GM12878 (cell line): ENCODE measurements around the gene MAP3K5. TPM values are rescaled to one million over a fixed set of nuclear protein-coding genes. Genes with fewer than 3 reads are reported as not detected.

Experiments
- ATAC-seq: fragments of 200-7000 bp; cut with Tn5 transposase; 3 replicates; pipeline ENCODE4 v1.9.1; 2020; ENCODE audit warnings: mild to moderate bottlenecking, moderate library complexity
- BruUV-seq: library from RNA; stranded (reverse); fragments of 400-500 nt; replicated peaks from 2 replicates; lab custom pipeline; 2021; lab: Mats Ljungman, UMichigan
- CTCF ChIA-PET: fragments of 300-600 bp; sonication (Branson Sonifier 250); formaldehyde crosslinking; extraction: SDS; loops from one replicate; lab custom pipeline; 2021; ENCODE audit warnings: inconsistent platforms; lab: Yijun Ruan, JAX
- POLR2A ChIA-PET: fragments of 350-600 bp; formaldehyde crosslinking; extraction: SDS; loops from one replicate; lab custom pipeline; 2021; ENCODE audit warnings: inconsistent platforms; lab: Charles Lee
- RAD21 ChIA-PET: fragments of 300-600 bp; sonication (Branson Sonifier 250); formaldehyde crosslinking; loops from one replicate; lab custom pipeline; 2023; ENCODE audit warnings: antibody characterized with exemption; ENCODE audit not compliant: unreplicated experiment; lab: Charles Lee
- SMC1A ChIA-PET: fragments of 300-600 bp; sonication (Branson Sonifier 250); formaldehyde crosslinking; loops from one replicate; lab custom pipeline; 2023; ENCODE audit not compliant: unreplicated experiment, uncharacterized antibody; lab: Charles Lee
- DNase-seq: peaks from one replicate; pipeline ENCODE4 v3.0.0-alpha.2; 2011; ENCODE audit warnings: low read depth, low spot score
- FAIRE-seq: peaks from 3 replicates; lab custom pipeline; 2011; peaks lifted over from hg19 to GRCh38; lab: Jason Lieb, UNC
- H2AFZ ChIP-seq: 2 replicates; pipeline ENCODE4 v1.6.0; 2011; ENCODE audit warnings: low read depth, low read length, control low read depth; ENCODE audit not compliant: control insufficient read depth
- H3K27ac ChIP-seq: 2 replicates; pipeline ENCODE4 v1.5.1; 2011; ENCODE audit warnings: control low read depth; ENCODE audit not compliant: control insufficient read depth, insufficient read depth
- H3K27me3 ChIP-seq, 2 experiments: replicated peaks in 1 of 2; 2 replicates each; pipeline versions ENCODE4 v1.6.0 to v1.6.1; 2011; ENCODE audit warnings: low read length in 1 of 2; ENCODE audit not compliant: control insufficient read depth in 2 of 2, insufficient read depth in 2 of 2
- H3K36me3 ChIP-seq, 2 experiments: 2 replicates each; pipeline ENCODE4 v1.5.1; 2011; ENCODE audit warnings: low read length in 1 of 2; ENCODE audit not compliant: control insufficient read depth in 2 of 2, insufficient read depth in 2 of 2
- H3K4me1 ChIP-seq: 2 replicates; pipeline ENCODE4 v1.6.1; 2011; ENCODE audit warnings: mild to moderate bottlenecking, low read length, moderate library complexity, mixed read lengths; ENCODE audit not compliant: control insufficient read depth, insufficient read depth
- H3K4me2 ChIP-seq: 2 replicates; pipeline ENCODE4 v1.6.0; 2011; ENCODE audit warnings: control low read depth; ENCODE audit not compliant: control insufficient read depth, insufficient read depth
- H3K4me3 ChIP-seq: fragments of 200-600 bp; sonication (generic); 2 replicates; pipeline ENCODE4 v1.5.1; 2016
- H3K79me2 ChIP-seq: 2 replicates; pipeline ENCODE4 v1.6.0; 2011; ENCODE audit warnings: low read length; ENCODE audit not compliant: control insufficient read depth, insufficient read depth
- H3K9ac ChIP-seq: 2 replicates; pipeline ENCODE4 v1.8.0; 2011; ENCODE audit warnings: low read length, control low read depth, mixed read lengths; ENCODE audit not compliant: control insufficient read depth, insufficient read depth
- H3K9me3 ChIP-seq: replicated peaks from 3 replicates; pipeline ENCODE4 v1.5.1; 2011; ENCODE audit warnings: mild to moderate bottlenecking, low read length; ENCODE audit not compliant: control insufficient read depth, insufficient read depth
- H4K20me1 ChIP-seq: 2 replicates; pipeline ENCODE4 v1.6.0; 2011; ENCODE audit not compliant: control insufficient read depth, insufficient read depth
- ATF3 ChIP-seq: IDR thresholded peaks from 2 replicates; pipeline ENCODE4 v1.6.1; 2011; ENCODE audit warnings: low read depth, mild to moderate bottlenecking, low read length, moderate library complexity, borderline replicate concordance; ENCODE audit errors: extremely low read depth
- CREB1 ChIP-seq: IDR thresholded peaks from 2 replicates; pipeline ENCODE4 v1.6.1; 2012; ENCODE audit warnings: low read depth, mild to moderate bottlenecking, inconsistent platforms
- EP300 ChIP-seq, 2 experiments: fragments of 150-350 bp in 1 of 2; IDR thresholded peaks; 2 replicates each; pipeline ENCODE4 v1.6.1; 2011 to 2012; ENCODE audit warnings: low read depth in 2 of 2, low read length in 2 of 2, borderline replicate concordance in 1 of 2, improper control_type of control experiment in 1 of 2, inconsistent platforms in 1 of 2; ENCODE audit not compliant: control insufficient read depth in 1 of 2
- ETV6 ChIP-seq, 2 experiments: fragments of 450-650 bp in 1 of 2; IDR thresholded peaks in 1 of 2; conservative IDR thresholded peaks in 1 of 2; 2 replicates each; pipeline ENCODE4 v1.6.1; 2014; ENCODE audit warnings: antibody characterized with exemption in 1 of 2, borderline replicate concordance in 1 of 2, low read depth in 1 of 2, mild to moderate bottlenecking in 1 of 2, moderate library complexity in 1 of 2
- IRF4 ChIP-seq: IDR thresholded peaks from 2 replicates; pipeline ENCODE4 v1.6.1; 2011; ENCODE audit warnings: low read depth, low read length
- MXI1 ChIP-seq: fragments of 150-350 bp; IDR thresholded peaks from 2 replicates; pipeline ENCODE4 v1.6.1; 2011; ENCODE audit warnings: low read depth, mild to moderate bottlenecking, inconsistent platforms, low read length, improper control_type of control experiment
- NFYA ChIP-seq: IDR thresholded peaks from 2 replicates; pipeline ENCODE4 v1.6.1; 2011; ENCODE audit warnings: low read depth, mild to moderate bottlenecking, low read length, improper control_type of control experiment, borderline replicate concordance
- PBX3 ChIP-seq: IDR thresholded peaks from 2 replicates; pipeline ENCODE4 v1.6.1; 2011; ENCODE audit warnings: mild to moderate bottlenecking, low read depth, low read length, moderate library complexity; ENCODE audit not compliant: insufficient replicate concordance
- PKNOX1 ChIP-seq: fragments of 450-650 bp; IDR thresholded peaks from 2 replicates; pipeline ENCODE4 v1.6.1; 2016; ENCODE audit warnings: mild to moderate bottlenecking
- PML ChIP-seq: IDR thresholded peaks from 2 replicates; pipeline ENCODE4 v1.6.1; 2012; ENCODE audit warnings: low read length, inconsistent platforms
- POU2F2 ChIP-seq: IDR thresholded peaks from 3 replicates; pipeline ENCODE4 v1.6.1; 2011; ENCODE audit warnings: low read depth, mild to moderate bottlenecking, low read length, borderline replicate concordance
- SREBF1 ChIP-seq: IDR thresholded peaks from 2 replicates; pipeline ENCODE4 v1.6.1; 2012; ENCODE audit warnings: mild to moderate bottlenecking, low read length
- TBL1XR1 ChIP-seq: IDR thresholded peaks from 2 replicates; pipeline ENCODE4 v1.6.1; 2012; ENCODE audit warnings: low read depth, low read length, improper control_type of control experiment
- YBX1 ChIP-seq: fragments of 450-650 bp; IDR thresholded peaks from 2 replicates; pipeline ENCODE4 v1.6.1; 2016; ENCODE audit warnings: antibody characterized with exemption
- YY1 ChIP-seq: IDR thresholded peaks from 2 replicates; pipeline ENCODE4 v1.6.1; 2011; ENCODE audit warnings: low read depth, mild to moderate bottlenecking, low read length
- WGBS: methylation state at CpG from one replicate; pipeline ENCODE4 v1.1.6; 2016; ENCODE audit warnings: low lambda C conversion rate; ENCODE audit not compliant: insufficient replicate concordance, insufficient coverage; ENCODE audit errors: missing lambda C conversion rate; 5-methylcytosine and 5-hydroxymethylcytosine counted together
- in situ Hi-C: fragments of 300-500 bp; cut with MboI; formaldehyde crosslinking; loops from 9 replicates; pipeline ENCODE4 v1.14.3; 2018; ENCODE audit warnings: mixed read lengths
- intact Hi-C: fragments of 100-400 bp; cut with micrococcal nuclease; formaldehyde crosslinking; loops from one replicate; pipeline ENCODE4 v1.14.2; 2022; ENCODE audit not compliant: unreplicated experiment
- polyA plus RNA-seq, 11 experiments: library from polyadenylated mRNA; depleted of rRNA in 4 of 11; unstranded in 6 of 11; stranded (reverse) in 5 of 11; fragments of >200 nt; fragmentation: Nextera tagmentation in 4 of 11; fragmentation: Illumina TruSeq in 1 of 11; extraction: Ambion mirVana in 4 of 11; extraction: Trizol in 1 of 11; gene quantifications; 1 replicate in 1 of 11; 2 replicates in 10 of 11; pipeline versions ENCODE4 v1.2.1 to v1.2.3, GENCODE V29; 2011 to 2016; ENCODE audit warnings: inconsistent platforms in 2 of 11, missing spikeins in 2 of 11, low read depth in 1 of 11
- total RNA-seq, 4 experiments: library from RNA; depleted of rRNA in 3 of 4; stranded (reverse); fragments of >200 nt in 3 of 4; fragmentation: Illumina TruSeq in 1 of 4; extraction: Trizol in 1 of 4; gene quantifications; 2 replicates each; pipeline versions ENCODE4 v1.2.1 to v1.2.3, GENCODE V29; 2013 to 2021
- TF ChIP-seq, protein P1 (sequence below): fragments of 450-650 bp; IDR thresholded peaks from 2 replicates; pipeline ENCODE4 v1.6.1; 2018; ENCODE audit warnings: mild to moderate bottlenecking, low read depth, moderate library complexity; ENCODE audit not compliant: partially characterized antibody

MAP3K5 gene
- total and polyA plus RNA-seq, 10 of the 15 experiments (the other 5 are each of a cell fraction or from before 2014, with no cell fraction given) = 5.4 to 34.3 (median 26.4) TPM

DNA sequence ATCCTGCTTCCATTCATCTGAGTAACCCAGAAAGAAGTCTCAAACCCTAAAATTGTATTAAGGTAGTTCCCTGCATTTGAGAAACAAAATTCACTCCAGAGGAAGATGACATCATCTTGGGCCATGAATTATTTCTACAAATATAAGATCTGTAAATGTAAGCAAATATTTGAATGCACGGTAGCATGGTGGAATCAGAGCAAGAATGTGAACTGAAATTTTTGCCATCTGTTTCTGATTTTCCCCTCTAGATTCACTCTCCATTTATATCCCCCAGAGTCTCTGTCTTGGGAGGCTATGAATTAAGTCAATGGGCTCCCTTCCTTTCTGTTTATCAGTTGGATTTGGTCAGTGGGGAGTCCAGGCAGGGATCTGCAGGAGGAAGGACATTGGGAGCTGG lies 5.8 kb upstream of the MAP3K5 start:
- ChIA-PET POLR2A (interaction anchor here (0.7 kb wide), 1 partner anchor 105 kb away, joined by 3 read pairs; no protein-coding TSS in a partner anchor), CTCF (interaction anchor here (0.6 to 5.9 kb wide), 2 partner anchors 153 to 199 kb away, joined by 4 to 81 read pairs; no protein-coding TSS in a partner anchor), RAD21 (no interaction called here)
- peaks cover 6% of the 10 kb centered on the region for H3K79me2 ChIP-seq
- no peak overlapping the region for H3K4me3 ChIP-seq
- H3K27me3 ChIP-seq = no peaks in the 10 kb centered on the region
- H3K36me3 ChIP-seq = no peaks in the 10 kb centered on the region
- intact Hi-C loops = no loop called here
- in situ Hi-C loops = loop anchor here (10.0 kb wide), 1 partner anchor 513 kb away; the partner anchor contains the start of gene BCLAF1
- no peaks in the 10 kb centered on the region; the same call in 2 of the 3 replicates for H3K9me3 ChIP-seq
- peaks cover 4% of the 10 kb centered on the region for H3K4me1 ChIP-seq
- 94% methylated on average over 1 of the region's 1 CpG for WGBS
- no peak overlapping the region for H3K4me2 ChIP-seq
- FAIRE-seq = no peak
- TF ChIP-seq MXI1 (no peak), PKNOX1 (no peak), NFYA (no peak), YY1 (no peak), YBX1 (no peak), POU2F2 (no peak), ETV6 (conservative IDR thresholded peaks at IDR 0.05 in 1 of 2, IDR thresholded peaks at IDR 0.05 in 1 of 2; ENCODE audit: borderline replicate concordance in 1 of 2, low read depth in 1 of 2) (no peak), IRF4 (no peak), EP300 (IDR thresholded peaks at IDR 0.05; ENCODE audit: borderline replicate concordance in 1 of 2, control insufficient read depth in 1 of 2, low read depth in 2 of 2, low read length in 2 of 2) (no peak), ATF3 (no peak), SREBF1 (no peak), PBX3 (no peak), PML (no peak), TBL1XR1 (no peak), CREB1 (no peak)
- TF ChIP-seq, protein P1, sequence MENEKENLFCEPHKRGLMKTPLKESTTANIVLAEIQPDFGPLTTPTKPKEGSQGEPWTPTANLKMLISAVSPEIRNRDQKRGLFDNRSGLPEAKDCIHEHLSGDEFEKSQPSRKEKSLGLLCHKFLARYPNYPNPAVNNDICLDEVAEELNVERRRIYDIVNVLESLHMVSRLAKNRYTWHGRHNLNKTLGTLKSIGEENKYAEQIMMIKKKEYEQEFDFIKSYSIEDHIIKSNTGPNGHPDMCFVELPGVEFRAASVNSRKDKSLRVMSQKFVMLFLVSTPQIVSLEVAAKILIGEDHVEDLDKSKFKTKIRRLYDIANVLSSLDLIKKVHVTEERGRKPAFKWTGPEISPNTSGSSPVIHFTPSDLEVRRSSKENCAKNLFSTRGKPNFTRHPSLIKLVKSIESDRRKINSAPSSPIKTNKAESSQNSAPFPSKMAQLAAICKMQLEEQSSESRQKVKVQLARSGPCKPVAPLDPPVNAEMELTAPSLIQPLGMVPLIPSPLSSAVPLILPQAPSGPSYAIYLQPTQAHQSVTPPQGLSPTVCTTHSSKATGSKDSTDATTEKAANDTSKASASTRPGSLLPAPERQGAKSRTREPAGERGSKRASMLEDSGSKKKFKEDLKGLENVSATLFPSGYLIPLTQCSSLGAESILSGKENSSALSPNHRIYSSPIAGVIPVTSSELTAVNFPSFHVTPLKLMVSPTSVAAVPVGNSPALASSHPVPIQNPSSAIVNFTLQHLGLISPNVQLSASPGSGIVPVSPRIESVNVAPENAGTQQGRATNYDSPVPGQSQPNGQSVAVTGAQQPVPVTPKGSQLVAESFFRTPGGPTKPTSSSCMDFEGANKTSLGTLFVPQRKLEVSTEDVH = no peak
- TF ChIP-seq, all 136 proteins: peak for 0
- H3K9ac ChIP-seq = no peak overlapping the region
- BruUV-seq = no TSS peak
- DNase-seq (no peak), ATAC-seq (no peak)
- no peak overlapping the region for H3K27ac ChIP-seq
- no peak overlapping the region for H2AFZ ChIP-seq
- SMC1A ChIA-PET = interaction anchor here (0.6 to 2.0 kb wide), 5 partner anchors 31 to 157 kb away, joined by 3 to 11 read pairs (median 3); no protein-coding TSS in a partner anchor
- H4K20me1 ChIP-seq = no peaks in the 10 kb centered on the region
